Ishikawa (cell line): ENCODE data around the gene SMURF1.

Experiments used
- CEBPB ChIP-seq: IDR thresholded peaks from 2 replicates; pipeline ENCODE4 v1.6.1; 2012
- CREB1 ChIP-seq: IDR thresholded peaks from 2 replicates; pipeline ENCODE4 v1.6.1; 2012; ENCODE audit warnings: low read depth
- EGR1 ChIP-seq: IDR thresholded peaks from 2 replicates; pipeline ENCODE4 v1.6.1; 2012
- EP300 ChIP-seq: IDR thresholded peaks from 2 replicates; pipeline ENCODE4 v1.6.1; 2012; ENCODE audit warnings: borderline replicate concordance
- FOXM1 ChIP-seq: IDR thresholded peaks from 2 replicates; pipeline ENCODE4 v1.6.1; 2012; ENCODE audit warnings: low read depth, borderline replicate concordance
- MAX ChIP-seq: IDR thresholded peaks from 2 replicates; pipeline ENCODE4 v1.6.1; 2012
- NFIC ChIP-seq: IDR thresholded peaks from 2 replicates; pipeline ENCODE4 v1.6.1; 2012
- RAD21 ChIP-seq: IDR thresholded peaks from 2 replicates; pipeline ENCODE4 v1.6.1; 2012; ENCODE audit warnings: low read depth
- REST ChIP-seq: IDR thresholded peaks from 2 replicates; pipeline ENCODE4 v1.6.1; 2012; ENCODE audit warnings: low read depth, mild to moderate bottlenecking
- TAF1 ChIP-seq: IDR thresholded peaks from 2 replicates; pipeline ENCODE4 v1.6.1; 2012; ENCODE audit warnings: low read depth, mild to moderate bottlenecking
- TCF12 ChIP-seq: IDR thresholded peaks from 2 replicates; pipeline ENCODE4 v1.6.1; 2012; ENCODE audit warnings: low read depth
- TEAD4 ChIP-seq: IDR thresholded peaks from 2 replicates; pipeline ENCODE4 v1.6.1; 2012
- USF1 ChIP-seq: IDR thresholded peaks from 2 replicates; pipeline ENCODE4 v1.6.1; 2012
- YY1 ChIP-seq: IDR thresholded peaks from 2 replicates; pipeline ENCODE4 v1.6.1; 2012; ENCODE audit warnings: low read depth
- ZBTB7A ChIP-seq: IDR thresholded peaks from 2 replicates; pipeline ENCODE4 v1.6.1; 2012; ENCODE audit warnings: low read depth

SMURF1 gene

GRCh38 chr7:99189222-99189621 lies 45.3 kb upstream of the SMURF1 start:
- TF ChIP-seq MAX (no peak), FOXM1 (no peak), CREB1 (no peak), CEBPB (no peak), TCF12 (no peak), REST (no peak), USF1 (no peak), TAF1 (no peak), YY1 (no peak)

GRCh38 chr7:99188221-99188620 lies 44.3 kb upstream of the SMURF1 start:
- TF ChIP-seq TCF12 (no peak), NFIC (no peak), FOXM1 (no peak)

- TF ChIP-seq NFIC, result no peak
- TF ChIP-seq TEAD4, result no peak
- no peak for TF ChIP-seq EGR1
- no peak for TF ChIP-seq USF1
- no peak for TF ChIP-seq REST
- TF ChIP-seq RAD21, result no peak
- TF ChIP-seq FOXM1, result no peak
- TF ChIP-seq EP300, result no peak
- TF ChIP-seq TCF12, result no peak
- no peak for TF ChIP-seq CEBPB
Observed at GRCh38 chr7:99184532-99185218, 40.8 kb upstream of the SMURF1 start.

- TF ChIP-seq YY1 (no peak), MAX (no peak), TEAD4 (no peak), ZBTB7A (no peak), EP300 (no peak), FOXM1 (no peak), CEBPB (no peak), NFIC (no peak), EGR1 (no peak), TAF1 (no peak), TCF12 (no peak), USF1 (no peak), RAD21 (no peak), CREB1 (no peak)
Observed at GRCh38 chr7:99180067-99180650, 36.3 kb upstream of the SMURF1 start.

GRCh38 chr7:99177165-99177564 lies 33.3 kb upstream of the SMURF1 start:
- TF ChIP-seq YY1, result no peak
- TF ChIP-seq EGR1, result no peak
- no peak for TF ChIP-seq MAX

GRCh38 chr7:99173787-99174186 lies 29.9 kb upstream of the SMURF1 start:
- peak; percentile 94 for TF ChIP-seq CEBPB
- no peak for TF ChIP-seq ZBTB7A
- TF ChIP-seq YY1, result no peak
- no peak for TF ChIP-seq EGR1
- no peak for TF ChIP-seq REST
